Activated naive CD4-positive, alpha-beta T cell treated with anti-CD3 and anti-CD28 coated beads for 36 hours (primary cell): ENCODE data around the gene OR10T2. TPM values are rescaled to one million over a fixed set of nuclear protein-coding genes. Genes with fewer than 3 reads are reported as not detected.
"Not testable (repeated sequence)": the region's sequence is repeated elsewhere in the genome, so short reads cannot be mapped to it uniquely, and the experiment has no call there.

Experiments
- CTCF ChIA-PET: fragments of 350-600 bp; sonication (Branson Sonifier 250); formaldehyde crosslinking; loops from one replicate; lab custom pipeline; 2021; ENCODE audit warnings: antibody characterized with exemption; lab: Charles Lee
- DNase-seq: peaks from one replicate; pipeline ENCODE4 v3.0.0-alpha.2; 2020
- H3K27ac Mint-ChIP-seq: one replicate; pipeline ENCODE4 v1.8.0; 2021; ENCODE audit warnings: mild to moderate bottlenecking, mixed read lengths
- H3K27me3 Mint-ChIP-seq: one replicate; pipeline ENCODE4 v1.8.0; 2021; ENCODE audit warnings: low read depth, mixed read lengths
- H3K36me3 Mint-ChIP-seq: one replicate; pipeline ENCODE4 v1.8.0; 2021; ENCODE audit warnings: low read depth, mixed read lengths
- H3K4me1 Mint-ChIP-seq: one replicate; pipeline ENCODE4 v1.8.0; 2021; ENCODE audit warnings: low read depth, mixed read lengths
- H3K4me3 Mint-ChIP-seq: one replicate; pipeline ENCODE4 v1.8.0; 2021; ENCODE audit warnings: mild to moderate bottlenecking, moderate library complexity, mixed read lengths
- H3K9me3 Mint-ChIP-seq: one replicate; pipeline ENCODE4 v1.8.0; 2021; ENCODE audit warnings: mixed read lengths
- intact Hi-C: fragments of 100-400 bp; cut with micrococcal nuclease; formaldehyde crosslinking; loops from one replicate; pipeline ENCODE4 v1.15.1; 2023
- total RNA-seq, 2 experiments: library from RNA; stranded (reverse); gene quantifications; one replicate each; pipeline ENCODE4 v1.2.3, GENCODE V29; 2021

Gene OR10T2
- total RNA-seq, 2 experiments from 2014 or later, result not detected

GRCh38 chr1:158393476-158393875 is 5.8 kb downstream of the OR10T2 start:
- Mint-ChIP-seq H3K36me3 (no peaks in the 10 kb centered on the region), H3K27me3 (peaks cover 5% of the 10 kb centered on the region), H3K27ac (no peak overlapping the region), H3K4me1 (no peaks in the 10 kb centered on the region), H3K9me3 (no peaks in the 10 kb centered on the region), H3K4me3 (no peak overlapping the region)
- CTCF ChIA-PET, result no interaction called here
- no peak for DNase-seq
- intact Hi-C loops, result no loop called here

GRCh38 chr1:158391099-158391498 is 8.2 kb downstream of the OR10T2 start:
- Mint-ChIP-seq H3K27me3 (peaks cover 4% of the 10 kb centered on the region), H3K27ac (no peak overlapping the region), H3K4me1 (no peaks in the 10 kb centered on the region), H3K36me3 (no peaks in the 10 kb centered on the region), H3K4me3 (no peak overlapping the region), H3K9me3 (no peaks in the 10 kb centered on the region)
- no peak for DNase-seq
- CTCF ChIA-PET, result no interaction called here
- intact Hi-C loops, result no loop called here

- CTCF ChIA-PET, result no interaction called here
- no peaks in the 10 kb centered on the region for H3K36me3 Mint-ChIP-seq
- no peaks in the 10 kb centered on the region for H3K9me3 Mint-ChIP-seq
- peaks cover 1% of the 10 kb centered on the region for H3K27me3 Mint-ChIP-seq
- no peak for DNase-seq
- intact Hi-C loops, result no loop called here
- H3K4me1 Mint-ChIP-seq, result no peaks in the 10 kb centered on the region
- H3K4me3 Mint-ChIP-seq, result no peak overlapping the region
- no peak overlapping the region for H3K27ac Mint-ChIP-seq
Observed at GRCh38 chr1:158390331-158390730, 8.9 kb downstream of the OR10T2 start.

GRCh38 chr1:158374860-158375259 is 24.4 kb downstream of the OR10T2 start:
- H3K36me3 Mint-ChIP-seq, result peaks cover 4% of the 10 kb centered on the region
- intact Hi-C loops, result loop anchor here (10.0 kb wide), 2 partner anchors 590 to 700 kb away; partner anchors contain the start of gene AIM2

GRCh38 chr1:158374101-158374500 is 25.2 kb downstream of the OR10T2 start:
- H3K27me3 Mint-ChIP-seq, result peaks cover 21% of the 10 kb centered on the region
- H3K4me3 Mint-ChIP-seq, result not testable (repeated sequence)

More at GRCh38 chr1:158374860-158375259, 24.4 kb downstream of the OR10T2 start:
- H3K27ac Mint-ChIP-seq, result no peak overlapping the region
- no peak overlapping the region for H3K4me3 Mint-ChIP-seq
- H3K27me3 Mint-ChIP-seq, result peaks cover 18% of the 10 kb centered on the region
- peaks cover 2% of the 10 kb centered on the region for H3K4me1 Mint-ChIP-seq
- peaks cover 12% of the 10 kb centered on the region for H3K9me3 Mint-ChIP-seq
- DNase-seq, result no peak
- CTCF ChIA-PET, result no interaction called here

GRCh38 chr1:158371188-158371953 is 27.9 kb downstream of the OR10T2 start:
- intact Hi-C loops, result loop anchor here (10.0 kb wide), 2 partner anchors 593 to 703 kb away; partner anchors contain the start of gene AIM2
- CTCF ChIA-PET, result no interaction called here
- peak; percentile 63 for DNase-seq
- Mint-ChIP-seq H3K36me3 (peaks cover 4% of the 10 kb centered on the region), H3K9me3 (peaks cover 13% of the 10 kb centered on the region), H3K4me3 (no peak overlapping the region), H3K4me1 (peaks cover 2% of the 10 kb centered on the region), H3K27me3 (peaks cover 24% of the 10 kb centered on the region), H3K27ac (no peak overlapping the region)

More at GRCh38 chr1:158374101-158374500, 25.2 kb downstream of the OR10T2 start:
- H3K27ac Mint-ChIP-seq, H3K36me3 Mint-ChIP-seq, CTCF ChIA-PET, H3K4me1 Mint-ChIP-seq, DNase-seq: not testable (repeated sequence)
- H3K9me3 Mint-ChIP-seq, result peaks cover 12% of the 10 kb centered on the region
- intact Hi-C loops, result loop anchor here (10.0 kb wide), 2 partner anchors 591 to 701 kb away; partner anchors contain the start of gene AIM2

- H3K4me1 Mint-ChIP-seq, result peaks cover 2% of the 10 kb centered on the region
- DNase-seq, result no peak
- CTCF ChIA-PET, result no interaction called here
- H3K9me3 Mint-ChIP-seq, result peaks cover 9% of the 10 kb centered on the region
- peaks cover 2% of the 10 kb centered on the region for H3K36me3 Mint-ChIP-seq
- H3K27me3 Mint-ChIP-seq, result peaks cover 20% of the 10 kb centered on the region
- intact Hi-C loops, result no loop called here
- no peak overlapping the region for H3K27ac Mint-ChIP-seq
- H3K4me3 Mint-ChIP-seq, result no peak overlapping the region
Observed at GRCh38 chr1:158366783-158367182, 32.5 kb downstream of the OR10T2 start.

GRCh38 chr1:158362941-158363340 is 36.3 kb downstream of the OR10T2 start:
- Mint-ChIP-seq H3K27me3 (peaks cover 9% of the 10 kb centered on the region), H3K27ac (no peak overlapping the region), H3K4me1 (no peaks in the 10 kb centered on the region), H3K4me3 (no peak overlapping the region), H3K9me3 (peaks cover 4% of the 10 kb centered on the region), H3K36me3 (no peaks in the 10 kb centered on the region)
- intact Hi-C loops, result no loop called here
- CTCF ChIA-PET, result no interaction called here
- DNase-seq, result no peak

GRCh38 chr1:158362482-158362881 is 36.8 kb downstream of the OR10T2 start:
- no peak overlapping the region for H3K4me3 Mint-ChIP-seq
- peaks cover 4% of the 10 kb centered on the region for H3K9me3 Mint-ChIP-seq
- no peak overlapping the region for H3K27ac Mint-ChIP-seq
- no peak for DNase-seq
- H3K36me3 Mint-ChIP-seq, result no peaks in the 10 kb centered on the region
- peaks cover 8% of the 10 kb centered on the region for H3K27me3 Mint-ChIP-seq
- CTCF ChIA-PET, result no interaction called here
- intact Hi-C loops, result no loop called here
- no peaks in the 10 kb centered on the region for H3K4me1 Mint-ChIP-seq

GRCh38 chr1:158357441-158357840 is 41.8 kb downstream of the OR10T2 start:
- no peak overlapping the region for H3K4me3 Mint-ChIP-seq
- H3K36me3 Mint-ChIP-seq, result no peaks in the 10 kb centered on the region
- no peak overlapping the region for H3K27ac Mint-ChIP-seq
- intact Hi-C loops, result no loop called here
- CTCF ChIA-PET, result no interaction called here
- no peaks in the 10 kb centered on the region for H3K4me1 Mint-ChIP-seq
- H3K9me3 Mint-ChIP-seq, result no peaks in the 10 kb centered on the region
- peaks cover 22% of the 10 kb centered on the region for H3K27me3 Mint-ChIP-seq
- DNase-seq, result no peak

- Mint-ChIP-seq H3K4me1 (no peaks in the 10 kb centered on the region), H3K4me3 (no peak overlapping the region), H3K27ac (no peak overlapping the region), H3K36me3 (no peaks in the 10 kb centered on the region), H3K27me3 (peaks cover 22% of the 10 kb centered on the region), H3K9me3 (no peaks in the 10 kb centered on the region)
- CTCF ChIA-PET, result no interaction called here
- DNase-seq, result no peak
- intact Hi-C loops, result no loop called here
Observed at GRCh38 chr1:158356616-158357015, 42.6 kb downstream of the OR10T2 start.

GRCh38 chr1:158355773-158356285 is 43.4 kb downstream of the OR10T2 start:
- Mint-ChIP-seq H3K9me3 (no peaks in the 10 kb centered on the region), H3K4me3 (no peak overlapping the region), H3K36me3 (no peaks in the 10 kb centered on the region), H3K27me3 (peaks cover 22% of the 10 kb centered on the region), H3K4me1 (no peaks in the 10 kb centered on the region), H3K27ac (no peak overlapping the region)
- DNase-seq, result no peak
- CTCF ChIA-PET, result interaction anchor here (1.6 kb wide), 1 partner anchor 152 kb away, joined by 5 read pairs; no protein-coding TSS in a partner anchor
- intact Hi-C loops, result no loop called here

- intact Hi-C loops, result no loop called here
- Mint-ChIP-seq H3K9me3 (no peaks in the 10 kb centered on the region), H3K27me3 (peaks cover 22% of the 10 kb centered on the region), H3K4me3 (no peak overlapping the region), H3K27ac (no peak overlapping the region), H3K4me1 (no peaks in the 10 kb centered on the region), H3K36me3 (no peaks in the 10 kb centered on the region)
- CTCF ChIA-PET, result interaction anchor here (1.6 kb wide), 1 partner anchor 150 kb away, joined by 5 read pairs; no protein-coding TSS in a partner anchor
- DNase-seq, result no peak
Observed at GRCh38 chr1:158354255-158354654, 45.0 kb downstream of the OR10T2 start.
